ENCODE results near the gene HSPA1L.
"Not testable (repeated sequence)": the region's sequence is repeated elsewhere in the genome, so short reads cannot be mapped to it uniquely, and the experiment has no call there.

HSPA1L gene

DNA sequence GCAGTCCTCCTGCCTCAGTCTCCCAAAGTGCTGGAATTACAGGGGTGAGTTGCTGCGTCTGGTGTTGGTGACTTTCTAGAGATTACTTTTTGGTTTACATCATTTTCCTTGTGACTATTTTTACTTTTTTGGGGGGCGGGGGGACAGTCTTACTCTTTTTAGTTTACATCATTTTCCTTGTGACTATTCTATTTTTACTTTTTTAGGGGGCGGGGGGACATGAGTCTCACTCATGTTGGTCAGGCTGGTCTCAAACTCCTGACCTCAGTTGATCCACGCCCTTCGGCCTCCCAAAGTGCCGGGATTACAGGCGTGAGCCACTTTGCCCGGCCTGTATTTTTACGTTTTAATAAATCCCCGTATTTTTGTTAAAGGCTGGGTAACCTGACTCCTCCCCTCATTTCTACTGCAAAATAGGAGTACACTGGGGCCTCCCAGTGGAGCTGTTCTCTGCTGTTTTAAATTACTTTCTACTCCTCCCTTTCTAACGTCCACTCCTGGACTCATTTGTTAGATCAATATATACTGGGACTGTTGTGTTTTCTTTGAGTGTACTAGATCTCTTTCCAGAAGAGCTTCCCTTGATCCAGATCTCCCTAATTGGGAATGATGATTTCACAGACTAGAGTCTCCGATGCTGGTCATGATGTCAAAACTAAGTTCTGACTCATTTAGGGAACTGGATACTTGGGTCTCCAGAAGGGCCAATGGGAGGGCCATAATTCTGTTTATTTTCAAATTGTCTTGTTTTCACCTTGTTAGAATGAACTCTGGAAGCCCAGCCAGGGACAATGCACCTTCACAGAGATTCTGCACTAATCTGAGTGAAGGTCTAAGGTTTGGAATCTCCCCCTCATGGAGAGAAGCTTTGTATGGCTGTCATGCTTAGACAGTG is 21.6 kb upstream of the HSPA1L start:
- peak; percentile 25 for DNase-seq

DNA sequence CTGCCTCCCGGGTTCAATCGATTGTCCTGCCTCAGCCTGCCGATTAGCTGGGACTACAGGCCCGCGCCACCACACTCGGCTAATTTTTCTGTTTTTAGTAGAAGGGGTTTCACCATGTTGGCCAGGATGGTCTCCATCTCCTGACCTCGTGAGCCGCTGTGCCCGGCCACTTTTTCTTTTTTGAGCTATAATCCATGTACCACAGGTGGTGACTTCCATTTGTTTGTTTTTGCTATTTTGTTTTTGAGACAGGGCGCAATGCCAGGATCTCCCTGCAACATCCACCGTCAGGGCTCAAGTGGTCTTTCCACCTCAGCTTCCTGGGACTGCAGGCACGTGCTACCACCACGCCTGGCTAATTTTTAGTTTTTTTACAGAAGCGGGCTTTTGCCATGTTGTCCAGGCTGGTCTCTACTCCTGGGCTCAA is 21.0 kb upstream of the HSPA1L start:
- DNase-seq = no peak

DNA sequence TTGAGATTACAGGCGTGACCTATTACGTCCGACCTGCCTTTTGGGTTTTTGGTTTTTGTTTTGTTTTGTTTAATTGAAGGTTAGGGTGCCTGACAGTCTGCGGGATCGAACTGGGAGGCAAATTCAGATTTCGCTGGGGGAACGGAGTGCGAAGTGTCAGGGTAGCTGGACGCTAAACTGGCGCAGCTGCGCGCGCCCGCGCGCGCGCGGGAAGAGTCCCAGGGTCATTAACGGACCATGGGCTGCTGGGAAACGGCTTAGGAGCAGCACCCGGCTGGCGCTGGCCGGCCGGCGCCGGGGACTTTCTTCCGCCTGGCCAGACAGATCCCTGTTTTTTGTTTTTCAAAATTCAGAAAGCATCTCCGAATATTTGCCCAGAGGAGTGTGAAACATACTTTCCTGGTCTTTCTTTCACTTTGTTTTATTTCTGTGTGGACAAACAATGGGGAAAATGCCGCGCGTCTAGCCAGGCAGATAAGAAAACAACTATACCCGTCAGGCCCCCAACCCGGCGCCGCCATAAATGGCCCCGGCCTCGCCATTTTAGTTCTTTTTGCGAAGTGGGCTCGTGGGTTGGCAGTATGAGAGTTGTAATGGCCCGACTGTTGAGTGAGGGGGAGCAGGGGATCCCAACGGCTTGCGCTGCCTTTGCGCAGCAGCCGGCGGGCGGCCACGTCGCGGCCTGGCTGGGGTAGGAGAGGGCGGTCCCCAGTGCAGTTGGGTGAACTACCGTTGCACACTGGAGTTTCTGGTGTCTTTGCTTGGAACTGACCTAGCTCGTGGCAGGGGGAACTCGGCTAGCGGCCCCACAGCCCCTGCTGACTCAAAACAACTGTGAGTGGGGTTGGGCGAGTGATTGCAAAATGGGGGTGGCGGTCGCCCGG is 19.5 kb upstream of the HSPA1L start:
- peak; percentile 77 for DNase-seq

DNA sequence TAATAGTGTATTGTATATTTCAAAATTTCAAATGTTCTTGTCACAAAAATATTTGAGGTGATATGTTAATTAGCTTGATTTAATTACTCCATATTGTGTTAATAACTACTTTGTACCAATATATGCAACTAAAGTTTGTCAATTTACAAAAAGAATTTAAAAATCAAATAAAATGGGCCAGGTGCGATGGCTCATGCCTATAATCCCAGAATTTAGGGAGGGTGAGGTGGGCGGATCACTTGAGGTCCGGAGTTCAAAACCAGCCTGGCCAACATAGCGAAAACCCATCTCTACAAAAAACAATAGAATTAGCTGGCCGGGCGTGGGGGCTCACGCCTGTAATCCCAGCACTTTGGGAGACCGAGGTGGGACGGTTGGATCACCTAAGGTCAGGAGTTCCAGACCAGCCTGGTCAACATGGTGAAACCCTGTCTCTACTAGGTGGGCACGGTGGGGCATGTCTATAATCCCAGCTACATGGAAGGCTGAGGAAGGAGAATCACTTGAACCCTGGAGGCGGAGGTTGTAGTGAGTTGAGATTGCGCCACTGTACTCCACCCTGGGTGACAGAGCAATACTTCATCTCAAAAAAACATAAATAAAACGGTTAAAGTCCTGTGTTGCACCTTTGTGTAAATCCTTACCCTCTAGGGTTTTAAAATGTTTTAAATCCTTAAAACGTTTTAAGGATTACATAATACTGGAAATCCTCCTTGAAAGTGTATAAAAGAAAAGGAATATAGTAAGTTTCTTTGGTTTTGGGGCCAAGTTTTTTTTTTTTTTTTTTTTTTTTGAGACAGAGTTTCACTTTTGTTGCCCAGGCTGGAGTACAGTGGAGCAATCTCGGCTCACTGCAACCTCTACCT is 16.5 kb upstream of the HSPA1L start:
- DNase-seq = no peak

DNA sequence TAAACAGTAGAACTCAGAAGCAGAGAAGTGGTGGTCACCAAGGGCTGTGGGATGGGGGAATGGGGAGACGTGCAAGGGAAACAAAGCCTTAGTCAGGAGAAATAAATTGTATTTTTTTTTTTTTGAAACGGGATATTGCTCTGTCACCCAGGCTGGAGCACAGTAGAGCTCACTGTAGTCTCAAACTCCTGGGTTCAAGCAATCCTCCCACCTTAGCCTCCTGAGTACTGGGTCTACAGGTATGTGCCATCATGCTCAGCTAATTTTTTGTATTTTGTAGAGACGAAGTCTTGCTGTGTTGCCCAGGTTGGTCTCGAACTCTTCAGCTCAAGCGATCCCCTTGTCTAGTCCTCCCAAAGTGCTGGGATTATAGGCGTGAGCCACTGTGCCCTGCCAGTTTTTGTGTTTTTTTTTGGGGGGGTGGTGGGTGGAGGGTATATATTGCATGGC is 15.8 kb upstream of the HSPA1L start:
- DNase-seq = no peak

DNA sequence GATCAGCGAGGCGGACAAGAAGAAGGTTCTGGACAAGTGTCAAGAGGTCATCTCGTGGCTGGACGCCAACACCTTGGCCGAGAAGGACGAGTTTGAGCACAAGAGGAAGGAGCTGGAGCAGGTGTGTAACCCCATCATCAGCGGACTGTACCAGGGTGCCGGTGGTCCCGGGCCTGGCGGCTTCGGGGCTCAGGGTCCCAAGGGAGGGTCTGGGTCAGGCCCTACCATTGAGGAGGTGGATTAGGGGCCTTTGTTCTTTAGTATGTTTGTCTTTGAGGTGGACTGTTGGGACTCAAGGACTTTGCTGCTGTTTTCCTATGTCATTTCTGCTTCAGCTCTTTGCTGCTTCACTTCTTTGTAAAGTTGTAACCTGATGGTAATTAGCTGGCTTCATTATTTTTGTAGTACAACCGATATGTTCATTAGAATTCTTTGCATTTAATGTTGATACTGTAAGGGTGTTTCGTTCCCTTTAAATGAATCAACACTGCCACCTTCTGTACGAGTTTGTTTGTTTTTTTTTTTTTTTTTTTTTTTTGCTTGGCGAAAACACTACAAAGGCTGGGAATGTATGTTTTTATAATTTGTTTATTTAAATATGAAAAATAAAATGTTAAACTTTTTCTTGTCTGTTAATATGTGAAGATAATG is 14.7 kb upstream of the HSPA1L start:
- peak; percentile 60 for DNase-seq

- peak; percentile 86 for DNase-seq
Measured at GRCh38 chr6:31827286-31828079, 12.4 kb upstream of the HSPA1L start, which contains the start of gene HSPA1B. Gene HSPA1B, plus strand, starts transcription at chr6:31827738. Its CDS starts 213 bp downstream, at chr6:31827951.

- no peak for DNase-seq
Measured at GRCh38 chr6:31826793-31827285, 11.8 kb upstream of the HSPA1L start.

GRCh38 chr6:31825553-31825952 is 10.5 kb upstream of the HSPA1L start:
- no peak for DNase-seq

DNA sequence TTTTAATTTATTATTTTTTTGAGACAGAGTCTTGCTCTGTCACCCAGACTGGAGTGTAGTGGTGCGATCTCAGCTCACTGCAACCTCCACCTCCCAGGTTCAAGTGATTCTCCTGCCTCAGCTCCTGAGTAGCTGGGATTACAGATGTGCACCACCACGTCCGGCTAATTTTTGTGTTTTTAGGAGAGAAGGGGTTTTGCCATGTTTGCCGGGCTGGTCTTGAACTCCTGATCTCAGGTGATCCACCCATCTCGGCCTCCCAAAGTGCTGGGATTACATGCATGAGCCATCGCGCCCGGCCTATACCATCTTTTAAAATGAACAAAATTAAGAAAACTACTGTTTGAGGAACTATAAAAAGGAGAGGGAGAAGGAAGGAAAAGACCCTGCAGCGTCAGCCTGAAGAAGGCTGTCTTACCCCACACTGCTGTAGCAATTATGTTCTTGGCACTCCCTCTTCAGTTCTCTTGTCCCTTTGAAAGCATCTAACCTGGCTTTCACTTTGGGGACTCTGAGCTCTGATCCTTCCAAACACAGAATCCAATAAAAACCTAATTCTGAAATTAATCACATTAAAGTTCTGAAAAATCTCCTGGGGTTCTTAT is 8.6 kb upstream of the HSPA1L start:
- not testable (repeated sequence) for DNase-seq

DNA sequence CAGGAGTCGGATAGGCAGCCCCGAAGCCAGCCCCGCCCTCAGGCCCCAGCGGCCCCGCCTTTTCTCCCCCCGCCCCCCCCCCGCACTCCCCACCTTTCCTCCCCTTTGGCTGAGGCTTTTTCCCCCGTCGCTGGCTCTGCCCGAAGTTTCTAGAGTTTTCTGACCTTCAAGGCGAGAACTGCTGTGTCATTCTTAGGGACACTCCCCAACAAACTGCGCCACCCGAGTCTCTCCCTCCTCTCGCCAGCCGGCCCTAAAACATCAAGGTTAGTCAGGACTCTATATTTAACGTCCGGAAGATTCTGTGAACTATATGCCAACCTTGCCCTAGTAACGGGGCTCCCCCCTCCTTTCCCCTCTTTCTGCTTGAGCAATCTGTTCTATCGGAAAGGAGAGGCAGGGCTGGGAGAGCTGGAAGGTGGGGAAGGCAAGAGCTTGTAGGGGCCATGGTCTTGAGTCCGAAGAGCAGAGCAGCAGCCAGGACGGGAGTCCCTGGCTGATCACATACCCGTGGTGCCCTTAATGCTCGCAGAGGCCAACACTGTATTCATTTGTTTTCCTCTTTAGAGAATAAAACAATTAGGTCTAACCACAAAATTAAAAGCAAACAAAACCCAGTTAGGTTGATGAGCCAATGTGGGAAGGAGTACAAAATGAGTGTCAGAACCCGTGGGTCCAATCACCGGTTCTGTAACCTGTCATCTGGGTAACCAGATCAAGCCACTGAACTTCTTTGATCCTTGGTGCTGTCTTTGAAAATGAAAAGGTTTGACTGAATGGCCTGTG is 7.1 kb upstream of the HSPA1L start:
- peak; percentile 75 for DNase-seq

DNA sequence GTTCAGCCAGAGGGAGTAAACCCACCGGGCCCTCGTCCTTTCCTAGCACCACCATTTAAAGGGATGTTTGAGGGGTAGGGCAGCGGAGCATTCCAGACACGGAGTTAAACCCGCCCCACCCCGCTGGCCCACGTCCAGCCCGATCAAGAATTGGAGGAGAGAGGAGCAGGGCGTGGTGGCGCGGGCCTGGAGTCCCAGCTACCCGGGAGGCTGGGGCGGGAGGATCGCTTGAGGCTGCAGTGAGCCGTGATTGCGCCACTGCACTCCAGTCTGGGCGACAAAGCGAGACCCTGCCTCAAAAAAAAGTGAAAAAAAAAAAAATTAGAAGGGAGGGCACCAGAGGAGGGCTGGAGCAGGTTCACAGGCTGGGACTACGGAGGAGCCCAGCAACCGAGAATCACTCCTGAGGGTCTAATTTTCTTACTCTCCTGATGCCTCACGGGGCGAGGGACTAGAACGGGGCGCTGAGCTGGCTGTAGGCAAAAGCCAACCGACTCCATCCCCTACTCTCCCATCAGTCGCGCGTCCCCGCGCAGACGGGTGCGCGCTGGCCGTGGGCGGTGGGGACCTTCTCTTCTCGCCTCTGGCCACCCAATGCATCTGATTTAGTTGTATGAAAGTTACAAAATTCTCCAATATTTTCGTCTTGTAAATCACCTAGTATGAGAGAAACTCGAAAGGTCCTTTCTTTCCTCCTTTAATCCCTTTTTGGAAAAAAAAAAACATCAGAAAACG is 6.4 kb upstream of the HSPA1L start:
- no peak for DNase-seq

- not testable (repeated sequence) for DNase-seq
Measured at GRCh38 chr6:31820399-31820798, 5.3 kb upstream of the HSPA1L start.

GRCh38 chr6:31819871-31820299 is 4.8 kb upstream of the HSPA1L start:
- DNase-seq = no peak

GRCh38 chr6:31817929-31818511 is 2.9 kb upstream of the HSPA1L start:
- DNase-seq = not testable (repeated sequence)

DNA sequence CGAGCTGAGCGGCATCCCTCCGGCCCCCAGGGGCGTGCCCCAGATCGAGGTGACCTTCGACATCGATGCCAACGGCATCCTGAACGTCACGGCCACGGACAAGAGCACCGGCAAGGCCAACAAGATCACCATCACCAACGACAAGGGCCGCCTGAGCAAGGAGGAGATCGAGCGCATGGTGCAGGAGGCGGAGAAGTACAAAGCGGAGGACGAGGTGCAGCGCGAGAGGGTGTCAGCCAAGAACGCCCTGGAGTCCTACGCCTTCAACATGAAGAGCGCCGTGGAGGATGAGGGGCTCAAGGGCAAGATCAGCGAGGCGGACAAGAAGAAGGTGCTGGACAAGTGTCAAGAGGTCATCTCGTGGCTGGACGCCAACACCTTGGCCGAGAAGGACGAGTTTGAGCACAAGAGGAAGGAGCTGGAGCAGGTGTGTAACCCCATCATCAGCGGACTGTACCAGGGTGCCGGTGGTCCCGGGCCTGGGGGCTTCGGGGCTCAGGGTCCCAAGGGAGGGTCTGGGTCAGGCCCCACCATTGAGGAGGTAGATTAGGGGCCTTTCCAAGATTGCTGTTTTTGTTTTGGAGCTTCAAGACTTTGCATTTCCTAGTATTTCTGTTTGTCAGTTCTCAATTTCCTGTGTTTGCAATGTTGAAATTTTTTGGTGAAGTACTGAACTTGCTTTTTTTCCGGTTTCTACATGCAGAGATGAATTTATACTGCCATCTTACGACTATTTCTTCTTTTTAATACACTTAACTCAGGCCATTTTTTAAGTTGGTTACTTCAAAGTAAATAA is 2.2 kb upstream of the HSPA1L start:
- DNase-seq = peak; percentile 68

GRCh38 chr6:31814677-31815024 is 432 bp downstream of the HSPA1L start:
- peak; percentile 66 for DNase-seq

- DNase-seq = no peak
Measured at GRCh38 chr6:31813465-31813849, 1.6 kb downstream of the HSPA1L start.
